Neural cell (in vitro differentiated cells): ENCODE data around the gene BET1L. TPM values are rescaled to one million over a fixed set of nuclear protein-coding genes. Genes with fewer than 3 reads are reported as not detected.

ENCODE experiments used
- H2AFZ ChIP-seq: fragments of 200-600, 300-800 bp; sonication (generic), shearing (Covaris generic); 2 replicates; pipeline ENCODE4 v1.6.0; 2014; ENCODE audit warnings: low read depth, mild to moderate bottlenecking, antibody characterized with exemption, low read length, moderate library complexity
- H3F3A ChIP-seq: fragments of 200-600 bp; shearing (Covaris generic); 2 replicates; pipeline ENCODE4 v1.6.1; 2016; ENCODE audit warnings: mild to moderate bottlenecking, moderate library complexity, mixed read lengths, antibody characterized with exemption, low read length; ENCODE audit not compliant: insufficient read depth, poor library complexity, severe bottlenecking
- H3K27ac ChIP-seq: fragments of 200-600, 300-800 bp; sonication (generic), shearing (Covaris generic); 2 replicates; pipeline ENCODE4 v1.5.1; 2014; ENCODE audit warnings: mild to moderate bottlenecking, low read length, moderate library complexity
- H3K27me3 ChIP-seq: fragments of 300-800, 200-600 bp; sonication (generic), shearing (Covaris generic); 2 replicates; pipeline ENCODE4 v1.6.0; 2014; ENCODE audit warnings: mild to moderate bottlenecking, low read depth, low read length, moderate library complexity; ENCODE audit not compliant: insufficient read depth
- H3K36me3 ChIP-seq: fragments of 300-800, 200-600 bp; sonication (generic), shearing (Covaris generic); 2 replicates; pipeline ENCODE4 v1.5.1; 2014; ENCODE audit warnings: mild to moderate bottlenecking, antibody characterized with exemption, low read length, moderate library complexity; ENCODE audit not compliant: insufficient read depth
- H3K4me2 ChIP-seq: fragments of 300-800, 200-600 bp; sonication (generic), shearing (Covaris generic); 2 replicates; pipeline ENCODE4 v1.6.0; 2014; ENCODE audit warnings: mild to moderate bottlenecking, low read length
- H3K4me3 ChIP-seq: fragments of 300-800, 200-600 bp; sonication (generic), shearing (Covaris generic); 2 replicates; pipeline ENCODE4 v1.5.1; 2014; ENCODE audit warnings: mild to moderate bottlenecking, low read length, moderate library complexity
- H3K79me2 ChIP-seq: fragments of 200-600 bp; shearing (Covaris generic); replicated peaks from 2 replicates; pipeline ENCODE4 v1.6.0; 2014; ENCODE audit warnings: mild to moderate bottlenecking, low read length, moderate library complexity; ENCODE audit not compliant: insufficient read depth
- H3K9ac ChIP-seq: fragments of 300-800, 200-600 bp; sonication (generic), shearing (Covaris generic); 2 replicates; pipeline ENCODE4 v1.6.1; 2016; ENCODE audit warnings: mild to moderate bottlenecking, low read length, mixed read lengths
- H3K9me2 ChIP-seq: fragments of 200-600 bp; shearing (Covaris generic); 2 replicates; pipeline ENCODE4 v1.6.1; 2016; ENCODE audit warnings: mild to moderate bottlenecking, low read length, mixed read lengths; ENCODE audit not compliant: insufficient read depth
- H3K9me3 ChIP-seq: fragments of 200-600, 300-800 bp; sonication (generic), shearing (Covaris generic); 2 replicates; pipeline ENCODE4 v1.6.1; 2016; ENCODE audit warnings: mild to moderate bottlenecking, mixed run types, low read length, moderate library complexity, mixed read lengths
- H4K20me1 ChIP-seq: fragments of 200-600 bp; shearing (Covaris generic); 2 replicates; pipeline ENCODE4 v1.6.1; 2016; ENCODE audit warnings: mild to moderate bottlenecking, mixed run types; ENCODE audit not compliant: insufficient read depth
- EP300 ChIP-seq: fragments of 450-650 bp; conservative IDR thresholded peaks from 2 replicates; pipeline ENCODE4 v1.6.1; 2014; ENCODE audit warnings: antibody characterized with exemption, mild to moderate bottlenecking, moderate library complexity; ENCODE audit not compliant: poor library complexity, severe bottlenecking
- EZH2 ChIP-seq: fragments of 200-600, 300-800 bp; shearing (Covaris generic), sonication (generic); IDR thresholded peaks from 2 replicates; pipeline ENCODE4 v1.6.1; 2014; ENCODE audit warnings: antibody characterized with exemption, low read length, borderline replicate concordance, mild to moderate bottlenecking; ENCODE audit not compliant: insufficient read depth, poor library complexity, severe bottlenecking
- MXI1 ChIP-seq: fragments of 450-650 bp; conservative IDR thresholded peaks from 2 replicates; pipeline ENCODE4 v1.6.1; 2014; ENCODE audit warnings: antibody characterized with exemption, mild to moderate bottlenecking; ENCODE audit not compliant: poor library complexity, severe bottlenecking
- POLR2AphosphoS5 ChIP-seq: IDR thresholded peaks from 2 replicates; pipeline ENCODE4 v1.6.1; 2012
- RAD21 ChIP-seq: fragments of 450-650 bp; conservative IDR thresholded peaks from 2 replicates; pipeline ENCODE4 v1.6.1; 2014; ENCODE audit warnings: antibody characterized with exemption, mild to moderate bottlenecking, moderate library complexity
- SMC3 ChIP-seq: fragments of 450-650 bp; conservative IDR thresholded peaks from 2 replicates; pipeline ENCODE4 v1.6.1; 2014; ENCODE audit warnings: antibody characterized with exemption, mild to moderate bottlenecking, moderate library complexity; ENCODE audit not compliant: poor library complexity
- TAF1 ChIP-seq: IDR thresholded peaks from 2 replicates; pipeline ENCODE4 v1.6.1; 2012; ENCODE audit warnings: low read depth
- polyA plus RNA-seq: library from polyadenylated mRNA; depleted of rRNA; stranded (reverse); fragments of >200 nt; gene quantifications from 2 replicates; pipeline ENCODE4 v1.2.3, GENCODE V29; 2014
- TF ChIP-seq, protein P1 (sequence below): IDR thresholded peaks from 2 replicates; pipeline ENCODE4 v1.6.1; 2012; ENCODE audit warnings: borderline replicate concordance
- TF ChIP-seq, protein P2 (sequence below): fragments of 450-650 bp; IDR thresholded peaks from 2 replicates; pipeline ENCODE4 v1.5.1; 2014; ENCODE audit warnings: antibody characterized with exemption, mild to moderate bottlenecking, moderate library complexity; ENCODE audit not compliant: poor library complexity, severe bottlenecking

BET1L gene
- polyA plus RNA-seq, 1 donor from 2014 or later = 7.6 TPM

DNA sequence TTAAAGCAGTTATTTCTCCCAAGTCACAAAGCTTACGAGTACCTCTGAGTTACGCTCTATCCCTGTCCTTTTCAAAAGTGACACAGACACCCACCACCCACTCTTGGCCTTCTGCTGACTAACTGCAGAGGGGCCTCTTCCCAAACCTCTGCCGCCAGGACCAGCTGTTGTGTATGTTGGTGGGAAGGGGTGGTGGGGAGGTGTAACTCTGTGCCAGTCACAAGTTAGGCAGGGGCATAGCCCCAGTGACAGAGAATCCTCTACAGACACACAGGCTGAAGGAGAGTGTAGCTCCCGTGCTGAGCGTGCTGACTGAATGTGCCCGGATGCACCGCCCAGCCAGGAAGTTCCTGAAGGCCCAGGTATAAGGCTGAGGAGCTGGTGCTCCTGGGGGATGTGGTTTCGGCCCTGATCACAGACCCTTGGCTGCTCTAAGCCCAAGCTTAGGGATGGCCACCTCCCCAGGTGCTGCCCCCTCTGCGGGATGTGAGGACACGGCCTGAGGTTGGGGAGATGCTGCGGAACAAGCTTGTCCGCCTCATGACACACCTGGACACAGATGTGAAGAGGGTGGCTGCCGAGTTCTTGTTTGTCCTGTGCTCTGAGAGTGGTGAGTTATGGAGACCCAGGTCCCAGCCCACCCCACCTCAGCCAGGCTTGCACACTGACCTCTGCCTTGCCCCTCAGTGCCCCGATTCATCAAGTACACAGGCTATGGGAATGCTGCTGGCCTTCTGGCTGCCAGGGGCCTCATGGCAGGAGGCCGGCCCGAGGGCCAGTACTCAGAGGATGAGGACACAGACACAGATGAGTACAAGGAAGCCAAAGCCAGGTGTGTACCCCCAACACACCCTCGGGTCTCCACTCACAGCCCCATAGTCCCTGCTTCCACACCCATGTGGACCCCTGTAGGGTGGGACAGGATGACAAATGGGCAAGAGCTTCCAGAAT is 5.2 kb upstream of the BET1L start:
- H2AFZ ChIP-seq = no peak overlapping the region
- H3K9me2 ChIP-seq = no peaks in the 10 kb centered on the region
- H3K4me2 ChIP-seq = no peak overlapping the region
- H4K20me1 ChIP-seq = peaks cover 3% of the 10 kb centered on the region
- no peaks in the 10 kb centered on the region for H3K27me3 ChIP-seq
- no peaks in the 10 kb centered on the region for H3F3A ChIP-seq
- no peaks in the 10 kb centered on the region for H3K9me3 ChIP-seq
- H3K36me3 ChIP-seq = no peaks in the 10 kb centered on the region
- TF ChIP-seq EP300 (no peak), EZH2 (no peak), SMC3 (no peak), POLR2AphosphoS5 (no peak), MXI1 (no peak), RAD21 (no peak), TAF1 (no peak)
- TF ChIP-seq, protein P1, sequence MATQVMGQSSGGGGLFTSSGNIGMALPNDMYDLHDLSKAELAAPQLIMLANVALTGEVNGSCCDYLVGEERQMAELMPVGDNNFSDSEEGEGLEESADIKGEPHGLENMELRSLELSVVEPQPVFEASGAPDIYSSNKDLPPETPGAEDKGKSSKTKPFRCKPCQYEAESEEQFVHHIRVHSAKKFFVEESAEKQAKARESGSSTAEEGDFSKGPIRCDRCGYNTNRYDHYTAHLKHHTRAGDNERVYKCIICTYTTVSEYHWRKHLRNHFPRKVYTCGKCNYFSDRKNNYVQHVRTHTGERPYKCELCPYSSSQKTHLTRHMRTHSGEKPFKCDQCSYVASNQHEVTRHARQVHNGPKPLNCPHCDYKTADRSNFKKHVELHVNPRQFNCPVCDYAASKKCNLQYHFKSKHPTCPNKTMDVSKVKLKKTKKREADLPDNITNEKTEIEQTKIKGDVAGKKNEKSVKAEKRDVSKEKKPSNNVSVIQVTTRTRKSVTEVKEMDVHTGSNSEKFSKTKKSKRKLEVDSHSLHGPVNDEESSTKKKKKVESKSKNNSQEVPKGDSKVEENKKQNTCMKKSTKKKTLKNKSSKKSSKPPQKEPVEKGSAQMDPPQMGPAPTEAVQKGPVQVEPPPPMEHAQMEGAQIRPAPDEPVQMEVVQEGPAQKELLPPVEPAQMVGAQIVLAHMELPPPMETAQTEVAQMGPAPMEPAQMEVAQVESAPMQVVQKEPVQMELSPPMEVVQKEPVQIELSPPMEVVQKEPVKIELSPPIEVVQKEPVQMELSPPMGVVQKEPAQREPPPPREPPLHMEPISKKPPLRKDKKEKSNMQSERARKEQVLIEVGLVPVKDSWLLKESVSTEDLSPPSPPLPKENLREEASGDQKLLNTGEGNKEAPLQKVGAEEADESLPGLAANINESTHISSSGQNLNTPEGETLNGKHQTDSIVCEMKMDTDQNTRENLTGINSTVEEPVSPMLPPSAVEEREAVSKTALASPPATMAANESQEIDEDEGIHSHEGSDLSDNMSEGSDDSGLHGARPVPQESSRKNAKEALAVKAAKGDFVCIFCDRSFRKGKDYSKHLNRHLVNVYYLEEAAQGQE = no peak
- TF ChIP-seq, protein P2, sequence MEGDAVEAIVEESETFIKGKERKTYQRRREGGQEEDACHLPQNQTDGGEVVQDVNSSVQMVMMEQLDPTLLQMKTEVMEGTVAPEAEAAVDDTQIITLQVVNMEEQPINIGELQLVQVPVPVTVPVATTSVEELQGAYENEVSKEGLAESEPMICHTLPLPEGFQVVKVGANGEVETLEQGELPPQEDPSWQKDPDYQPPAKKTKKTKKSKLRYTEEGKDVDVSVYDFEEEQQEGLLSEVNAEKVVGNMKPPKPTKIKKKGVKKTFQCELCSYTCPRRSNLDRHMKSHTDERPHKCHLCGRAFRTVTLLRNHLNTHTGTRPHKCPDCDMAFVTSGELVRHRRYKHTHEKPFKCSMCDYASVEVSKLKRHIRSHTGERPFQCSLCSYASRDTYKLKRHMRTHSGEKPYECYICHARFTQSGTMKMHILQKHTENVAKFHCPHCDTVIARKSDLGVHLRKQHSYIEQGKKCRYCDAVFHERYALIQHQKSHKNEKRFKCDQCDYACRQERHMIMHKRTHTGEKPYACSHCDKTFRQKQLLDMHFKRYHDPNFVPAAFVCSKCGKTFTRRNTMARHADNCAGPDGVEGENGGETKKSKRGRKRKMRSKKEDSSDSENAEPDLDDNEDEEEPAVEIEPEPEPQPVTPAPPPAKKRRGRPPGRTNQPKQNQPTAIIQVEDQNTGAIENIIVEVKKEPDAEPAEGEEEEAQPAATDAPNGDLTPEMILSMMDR = no peak
- no peak overlapping the region for H3K9ac ChIP-seq
- H3K27ac ChIP-seq = no peak overlapping the region
- no peak overlapping the region for H3K4me3 ChIP-seq
- H3K79me2 ChIP-seq = peaks cover 17% of the 10 kb centered on the region

DNA sequence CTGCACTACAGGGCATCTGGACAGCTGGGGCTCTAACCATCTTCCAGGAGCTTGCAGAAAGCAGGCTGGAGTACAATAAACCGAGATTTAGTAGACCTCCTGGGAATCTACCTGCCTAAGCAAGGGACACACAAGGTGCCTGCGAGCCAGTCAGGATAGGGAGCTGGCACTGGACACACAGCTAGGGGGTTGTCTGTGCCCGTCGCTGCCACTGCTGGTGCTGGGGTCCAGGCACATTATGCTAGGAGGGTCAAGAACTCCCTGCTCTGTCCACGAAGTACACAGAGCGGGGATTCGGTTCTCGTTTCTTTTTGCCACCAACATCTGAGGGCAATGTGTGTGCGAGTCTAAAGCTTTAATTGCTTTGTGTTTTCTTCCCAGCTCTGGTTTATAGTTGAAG is 4.5 kb upstream of the BET1L start:
- H2AFZ ChIP-seq = no peak overlapping the region
- no peaks in the 10 kb centered on the region for H3K9me3 ChIP-seq
- TF ChIP-seq EZH2 (no peak), POLR2AphosphoS5 (no peak), EP300 (no peak), TAF1 (no peak), SMC3 (no peak), RAD21 (no peak), MXI1 (no peak)
- TF ChIP-seq, protein P1 = no peak
- TF ChIP-seq, protein P2 = no peak
- no peaks in the 10 kb centered on the region for H3K36me3 ChIP-seq
- H3K27me3 ChIP-seq = no peaks in the 10 kb centered on the region
- no peaks in the 10 kb centered on the region for H3K9me2 ChIP-seq
- H4K20me1 ChIP-seq = peaks cover 3% of the 10 kb centered on the region
- no peak overlapping the region for H3K4me2 ChIP-seq
- no peak overlapping the region for H3K4me3 ChIP-seq
- H3K9ac ChIP-seq = no peak overlapping the region
- H3K79me2 ChIP-seq = peaks cover 18% of the 10 kb centered on the region
- no peak overlapping the region for H3K27ac ChIP-seq
- H3F3A ChIP-seq = no peaks in the 10 kb centered on the region
